Neural progenitor cell (in vitro differentiated cells): ENCODE data around the gene FYN. TPM values are rescaled to one million over a fixed set of nuclear protein-coding genes. Genes with fewer than 3 reads are reported as not detected.
A peak's percentile ranks its signal among the peaks of the same experiment; 100 is the strongest.

Experiments
- DNase-seq: peaks from one replicate; pipeline ENCODE4 v3.0.0-alpha.2; 2016; ENCODE audit warnings: low spot score
- H2AFZ ChIP-seq: fragments of 200-600 bp; sonication (generic); replicated peaks from 2 replicates; pipeline ENCODE4 v1.6.1; 2016; ENCODE audit warnings: antibody characterized with exemption
- H3F3A ChIP-seq: fragments of 200-600 bp; sonication (generic); 2 replicates; pipeline ENCODE4 v1.6.1; 2016; ENCODE audit warnings: antibody characterized with exemption, low read depth
- H3K27ac ChIP-seq: fragments of 200-600 bp; sonication (generic); 2 replicates; pipeline ENCODE4 v1.5.1; 2016; ENCODE audit warnings: mild to moderate bottlenecking
- H3K27me3 ChIP-seq: fragments of 200-600 bp; sonication (generic); 2 replicates; pipeline ENCODE4 v1.6.1; 2016; ENCODE audit warnings: mild to moderate bottlenecking, moderate library complexity
- H3K36me3 ChIP-seq: fragments of 200-600 bp; sonication (generic); 2 replicates; pipeline ENCODE4 v1.5.1; 2016
- H3K4me1 ChIP-seq: fragments of 200-600 bp; sonication (generic); 2 replicates; pipeline ENCODE4 v1.6.1; 2016; ENCODE audit warnings: mixed run types
- H3K4me2 ChIP-seq: fragments of 200-600 bp; sonication (generic); 2 replicates; pipeline ENCODE4 v1.6.1; 2016
- H3K4me3 ChIP-seq: fragments of 200-600 bp; sonication (generic); 2 replicates; pipeline ENCODE4 v1.5.1; 2016
- H3K79me2 ChIP-seq: fragments of 200-600 bp; sonication (generic); 2 replicates; pipeline ENCODE4 v1.6.1; 2016; ENCODE audit warnings: low read depth
- H3K9ac ChIP-seq: fragments of 200-600 bp; sonication (generic); 2 replicates; pipeline ENCODE4 v1.6.1; 2016
- H3K9me3 ChIP-seq: fragments of 200-600 bp; sonication (generic); 2 replicates; pipeline ENCODE4 v1.5.1; 2016; ENCODE audit warnings: low read depth
- H4K20me1 ChIP-seq: fragments of 200-600 bp; sonication (generic); 2 replicates; pipeline ENCODE4 v1.6.1; 2016; ENCODE audit warnings: low read depth
- H3K27ac Mint-ChIP-seq: 3 replicates; pipeline ENCODE4 v1.8.0; 2021; ENCODE audit warnings: mixed read lengths
- H3K27me3 Mint-ChIP-seq: 2 replicates; pipeline ENCODE4 v1.8.0; 2022; ENCODE audit warnings: low read depth, mild to moderate bottlenecking, inconsistent platforms, moderate library complexity, mixed read lengths; ENCODE audit not compliant: insufficient read depth
- H3K36me3 Mint-ChIP-seq: 3 replicates; pipeline ENCODE4 v1.8.0; 2021; ENCODE audit warnings: mixed read lengths
- H3K4me1 Mint-ChIP-seq: 3 replicates; pipeline ENCODE4 v1.8.0; 2021; ENCODE audit warnings: mixed read lengths
- H3K4me3 Mint-ChIP-seq: 3 replicates; pipeline ENCODE4 v1.8.0; 2021; ENCODE audit warnings: mild to moderate bottlenecking, moderate library complexity, mixed read lengths
- H3K9me3 Mint-ChIP-seq: 3 replicates; pipeline ENCODE4 v1.8.0; 2020; ENCODE audit warnings: mixed read lengths
- CTCF ChIP-seq: fragments of 200-600 bp; sonication (generic); IDR thresholded peaks from 2 replicates; pipeline ENCODE4 v1.5.1; 2017; ENCODE audit warnings: antibody characterized with exemption, mild to moderate bottlenecking
- EZH2 ChIP-seq: fragments of 200-600 bp; sonication (generic); IDR thresholded peaks from 2 replicates; pipeline ENCODE4 v1.6.1; 2017; ENCODE audit warnings: antibody characterized with exemption, mild to moderate bottlenecking, moderate library complexity
- EZH2phosphoT487 ChIP-seq: fragments of 200-600 bp; sonication (generic); IDR thresholded peaks from 2 replicates; pipeline ENCODE4 v1.6.1; 2017; ENCODE audit warnings: antibody characterized with exemption
- total RNA-seq: library from RNA; depleted of rRNA; stranded (reverse); fragments of >200 nt; gene quantifications from 2 replicates; pipeline ENCODE4 v1.2.3, GENCODE V29; 2015; ENCODE audit warnings: low replicate concordance

The FYN gene
- total RNA-seq, 1 donor from 2014 or later = 167 TPM

DNA sequence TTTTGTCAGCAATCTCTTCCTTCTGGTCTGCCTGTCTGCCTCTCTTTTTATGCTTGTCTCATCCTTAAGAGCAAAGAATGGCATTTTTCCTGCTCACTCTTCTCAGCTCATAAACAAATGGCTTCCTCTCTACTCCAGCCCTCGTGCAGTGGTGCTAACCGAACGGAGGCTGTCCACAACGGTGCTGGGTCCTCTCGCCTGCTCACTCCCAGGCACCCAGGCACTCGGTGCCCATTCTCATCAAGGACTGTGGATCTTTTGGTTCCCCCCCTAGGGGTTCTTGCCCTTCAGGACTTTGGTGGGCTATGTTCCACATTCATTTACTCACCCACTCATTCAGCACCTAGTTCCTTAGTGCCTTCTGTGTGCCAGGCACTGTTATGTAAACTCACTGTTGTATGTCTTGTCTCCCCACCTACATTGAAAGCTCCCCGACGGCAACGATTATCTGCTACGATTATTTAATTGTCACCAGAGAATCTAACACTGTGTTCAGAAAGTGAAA is 113.9 kb downstream of the FYN start:
- H3F3A ChIP-seq = peaks cover 3% of the 10 kb centered on the region
- H3K27ac Mint-ChIP-seq = peak overlapping the region; percentile 5
- H2AFZ ChIP-seq = no peak overlapping the region
- DNase-seq = no peak
- TF ChIP-seq EZH2 (no peak), CTCF (no peak), EZH2phosphoT487 (no peak)
- H3K4me1 ChIP-seq = peaks cover 29% of the 10 kb centered on the region
- no peaks in the 10 kb centered on the region for H3K27me3 Mint-ChIP-seq
- no peak overlapping the region for H3K4me2 ChIP-seq
- no peak overlapping the region for H3K9ac ChIP-seq
- H3K36me3 ChIP-seq = no peaks in the 10 kb centered on the region
- no peak overlapping the region for H3K4me3 ChIP-seq
- H3K4me1 Mint-ChIP-seq = peaks cover 51% of the 10 kb centered on the region
- H3K9me3 Mint-ChIP-seq = no peaks in the 10 kb centered on the region
- no peaks in the 10 kb centered on the region for H3K9me3 ChIP-seq
- H3K4me3 Mint-ChIP-seq = no peak overlapping the region
- H4K20me1 ChIP-seq = no peaks in the 10 kb centered on the region
- H3K36me3 Mint-ChIP-seq = peaks cover 30% of the 10 kb centered on the region
- H3K27me3 ChIP-seq = no peaks in the 10 kb centered on the region
- no peak overlapping the region for H3K27ac ChIP-seq
- H3K79me2 ChIP-seq = peaks cover 14% of the 10 kb centered on the region

GRCh38 chr6:111758608-111759329 is 114.5 kb downstream of the FYN start:
- no peaks in the 10 kb centered on the region for H3K9me3 Mint-ChIP-seq
- DNase-seq = no peak
- Histone ChIP-seq H3K4me2 (no peak overlapping the region), H3K9me3 (no peaks in the 10 kb centered on the region), H3K27me3 (no peaks in the 10 kb centered on the region), H4K20me1 (no peaks in the 10 kb centered on the region), H2AFZ (no peak overlapping the region), H3K27ac (no peak overlapping the region), H3K36me3 (no peaks in the 10 kb centered on the region), H3K79me2 (peaks cover 14% of the 10 kb centered on the region), H3F3A (no peaks in the 10 kb centered on the region), H3K9ac (no peak overlapping the region), H3K4me3 (no peak overlapping the region), H3K4me1 (peaks cover 22% of the 10 kb centered on the region)
- peaks cover 47% of the 10 kb centered on the region for H3K4me1 Mint-ChIP-seq
- H3K36me3 Mint-ChIP-seq = peaks cover 36% of the 10 kb centered on the region
- peaks cover 2% of the 10 kb centered on the region for H3K27me3 Mint-ChIP-seq
- peak overlapping the region; percentile 44 for H3K27ac Mint-ChIP-seq
- H3K4me3 Mint-ChIP-seq = no peak overlapping the region
- no peak for TF ChIP-seq CTCF
- TF ChIP-seq EZH2phosphoT487 = no peak
- no peak for TF ChIP-seq EZH2

DNA sequence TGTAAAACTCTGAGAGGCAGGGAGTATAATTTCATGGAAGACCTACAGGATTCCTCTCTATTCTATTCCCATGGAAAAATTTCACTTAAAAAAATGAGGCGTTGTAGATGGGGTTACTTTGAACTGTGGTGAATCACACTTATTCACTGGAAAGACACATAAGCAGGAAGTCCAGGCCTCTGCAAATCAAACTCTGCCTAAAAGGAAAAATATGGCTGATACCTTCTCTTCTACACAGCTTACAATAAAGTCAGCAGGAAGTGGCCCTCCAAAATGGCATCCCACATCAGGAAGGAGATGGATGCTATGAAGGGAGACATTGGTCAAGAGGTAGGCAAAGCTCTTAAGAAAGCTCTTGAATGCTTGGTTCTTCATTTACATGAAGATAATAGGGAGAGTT is 115.9 kb downstream of the FYN start:
- no peak overlapping the region for H3K27ac ChIP-seq

More for the DNA sequence above, 115.9 kb downstream of the FYN start:
- H2AFZ ChIP-seq = no peak overlapping the region
- Mint-ChIP-seq H3K4me3 (no peak overlapping the region), H3K9me3 (no peaks in the 10 kb centered on the region), H3K27me3 (peaks cover 2% of the 10 kb centered on the region), H3K36me3 (peaks cover 36% of the 10 kb centered on the region), H3K4me1 (peaks cover 38% of the 10 kb centered on the region), H3K27ac (no peak overlapping the region)
- no peaks in the 10 kb centered on the region for H3K9me3 ChIP-seq
- no peak for TF ChIP-seq CTCF
- TF ChIP-seq EZH2phosphoT487 = no peak
- no peak for TF ChIP-seq EZH2
- H4K20me1 ChIP-seq = no peaks in the 10 kb centered on the region
- H3K36me3 ChIP-seq = no peaks in the 10 kb centered on the region
- no peak overlapping the region for H3K9ac ChIP-seq
- H3K79me2 ChIP-seq = peaks cover 10% of the 10 kb centered on the region
- H3K4me2 ChIP-seq = no peak overlapping the region
- DNase-seq = no peak
- no peaks in the 10 kb centered on the region for H3K27me3 ChIP-seq
- no peaks in the 10 kb centered on the region for H3F3A ChIP-seq
- H3K4me1 ChIP-seq = peaks cover 20% of the 10 kb centered on the region
- H3K4me3 ChIP-seq = no peak overlapping the region
